HL-60 (cell line): ENCODE data around the gene MARCOL.

ENCODE experiments used
- GABPA ChIP-seq: IDR thresholded peaks from 2 replicates; pipeline ENCODE4 v1.6.1; 2012; ENCODE audit warnings: low read depth
- POLR2AphosphoS5 ChIP-seq: IDR thresholded peaks from 2 replicates; pipeline ENCODE4 v1.6.1; 2012; ENCODE audit warnings: low read depth
- SPI1 ChIP-seq: IDR thresholded peaks from 2 replicates; pipeline ENCODE4 v1.6.1; 2012; ENCODE audit warnings: low read depth, mild to moderate bottlenecking, borderline replicate concordance
- TF ChIP-seq, protein P1 (sequence below): IDR thresholded peaks from one replicate; pipeline ENCODE4 v1.5.1; 2011; ENCODE audit warnings: low read length, control low read depth, inconsistent platforms; ENCODE audit not compliant: insufficient read depth
- TF ChIP-seq, protein P2 (sequence below): IDR thresholded peaks from 2 replicates; pipeline ENCODE4 v1.6.1; 2012; ENCODE audit warnings: low read depth; ENCODE audit not compliant: insufficient replicate concordance

DNA sequence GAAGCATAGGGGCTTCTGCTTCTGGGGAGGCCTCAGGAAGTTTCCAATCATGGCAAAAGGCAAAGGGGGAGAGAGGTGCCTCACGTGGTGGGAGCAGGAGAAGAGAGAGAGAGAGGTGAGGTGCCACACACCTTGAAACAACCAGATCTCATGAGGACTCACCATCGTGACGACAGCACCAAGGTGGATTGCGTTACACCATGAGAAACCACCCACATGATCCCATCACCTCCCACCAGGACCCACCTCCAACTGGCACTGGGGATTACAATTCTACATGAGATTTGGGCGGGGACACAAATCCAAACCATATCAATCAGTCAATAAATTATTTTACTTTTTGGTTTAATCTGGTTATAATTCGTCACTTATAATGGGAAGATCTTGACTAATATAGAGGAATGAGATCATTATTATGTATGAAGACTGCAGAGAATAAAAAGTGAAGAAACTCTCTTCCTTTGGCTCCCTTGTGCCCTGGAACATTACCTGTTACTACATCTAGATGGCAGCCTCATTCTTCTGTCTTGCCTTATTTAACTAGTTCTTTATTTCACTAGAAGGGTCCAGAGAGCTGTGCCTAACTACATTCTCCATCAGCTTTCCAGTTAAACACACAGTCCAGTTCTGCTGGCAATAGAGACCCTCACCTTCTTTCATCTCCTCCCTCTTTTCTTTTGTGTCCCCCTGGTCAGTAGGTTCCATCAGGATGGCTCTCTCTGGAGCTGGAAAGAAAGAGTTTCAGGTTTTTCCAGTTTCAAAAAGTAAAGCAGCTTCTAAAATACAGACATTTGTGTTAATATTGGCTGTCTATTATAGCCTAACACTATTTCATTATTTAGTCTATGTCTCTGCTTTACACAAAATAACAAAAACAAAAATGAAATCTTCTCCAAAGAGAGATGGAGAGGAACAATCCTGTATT lies 52.2 kb downstream of the MARCOL start:
- TF ChIP-seq, protein P1, sequence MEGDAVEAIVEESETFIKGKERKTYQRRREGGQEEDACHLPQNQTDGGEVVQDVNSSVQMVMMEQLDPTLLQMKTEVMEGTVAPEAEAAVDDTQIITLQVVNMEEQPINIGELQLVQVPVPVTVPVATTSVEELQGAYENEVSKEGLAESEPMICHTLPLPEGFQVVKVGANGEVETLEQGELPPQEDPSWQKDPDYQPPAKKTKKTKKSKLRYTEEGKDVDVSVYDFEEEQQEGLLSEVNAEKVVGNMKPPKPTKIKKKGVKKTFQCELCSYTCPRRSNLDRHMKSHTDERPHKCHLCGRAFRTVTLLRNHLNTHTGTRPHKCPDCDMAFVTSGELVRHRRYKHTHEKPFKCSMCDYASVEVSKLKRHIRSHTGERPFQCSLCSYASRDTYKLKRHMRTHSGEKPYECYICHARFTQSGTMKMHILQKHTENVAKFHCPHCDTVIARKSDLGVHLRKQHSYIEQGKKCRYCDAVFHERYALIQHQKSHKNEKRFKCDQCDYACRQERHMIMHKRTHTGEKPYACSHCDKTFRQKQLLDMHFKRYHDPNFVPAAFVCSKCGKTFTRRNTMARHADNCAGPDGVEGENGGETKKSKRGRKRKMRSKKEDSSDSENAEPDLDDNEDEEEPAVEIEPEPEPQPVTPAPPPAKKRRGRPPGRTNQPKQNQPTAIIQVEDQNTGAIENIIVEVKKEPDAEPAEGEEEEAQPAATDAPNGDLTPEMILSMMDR, result peak; percentile 16
- TF ChIP-seq POLR2AphosphoS5 (no peak), GABPA (no peak), SPI1 (no peak)
- TF ChIP-seq, protein P2, sequence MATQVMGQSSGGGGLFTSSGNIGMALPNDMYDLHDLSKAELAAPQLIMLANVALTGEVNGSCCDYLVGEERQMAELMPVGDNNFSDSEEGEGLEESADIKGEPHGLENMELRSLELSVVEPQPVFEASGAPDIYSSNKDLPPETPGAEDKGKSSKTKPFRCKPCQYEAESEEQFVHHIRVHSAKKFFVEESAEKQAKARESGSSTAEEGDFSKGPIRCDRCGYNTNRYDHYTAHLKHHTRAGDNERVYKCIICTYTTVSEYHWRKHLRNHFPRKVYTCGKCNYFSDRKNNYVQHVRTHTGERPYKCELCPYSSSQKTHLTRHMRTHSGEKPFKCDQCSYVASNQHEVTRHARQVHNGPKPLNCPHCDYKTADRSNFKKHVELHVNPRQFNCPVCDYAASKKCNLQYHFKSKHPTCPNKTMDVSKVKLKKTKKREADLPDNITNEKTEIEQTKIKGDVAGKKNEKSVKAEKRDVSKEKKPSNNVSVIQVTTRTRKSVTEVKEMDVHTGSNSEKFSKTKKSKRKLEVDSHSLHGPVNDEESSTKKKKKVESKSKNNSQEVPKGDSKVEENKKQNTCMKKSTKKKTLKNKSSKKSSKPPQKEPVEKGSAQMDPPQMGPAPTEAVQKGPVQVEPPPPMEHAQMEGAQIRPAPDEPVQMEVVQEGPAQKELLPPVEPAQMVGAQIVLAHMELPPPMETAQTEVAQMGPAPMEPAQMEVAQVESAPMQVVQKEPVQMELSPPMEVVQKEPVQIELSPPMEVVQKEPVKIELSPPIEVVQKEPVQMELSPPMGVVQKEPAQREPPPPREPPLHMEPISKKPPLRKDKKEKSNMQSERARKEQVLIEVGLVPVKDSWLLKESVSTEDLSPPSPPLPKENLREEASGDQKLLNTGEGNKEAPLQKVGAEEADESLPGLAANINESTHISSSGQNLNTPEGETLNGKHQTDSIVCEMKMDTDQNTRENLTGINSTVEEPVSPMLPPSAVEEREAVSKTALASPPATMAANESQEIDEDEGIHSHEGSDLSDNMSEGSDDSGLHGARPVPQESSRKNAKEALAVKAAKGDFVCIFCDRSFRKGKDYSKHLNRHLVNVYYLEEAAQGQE, result no peak
